Erythroblast (primary cell): Measurements from ENCODE around the gene PARP12.

Experiments
- DNase-seq, 2 experiments: peaks; one replicate each; lab custom pipeline; 2025; lab: John Stamatoyannopoulos, UW
- GATA1 ChIP-seq: IDR thresholded peaks from 2 replicates; pipeline ENCODE4 v1.6.1; 2011; ENCODE audit warnings: low read depth, mild to moderate bottlenecking, control low read depth, low read length, moderate library complexity
- POLR2A ChIP-seq: IDR thresholded peaks from 2 replicates; pipeline ENCODE4 v1.6.1; 2011; ENCODE audit warnings: mild to moderate bottlenecking, low read length

PARP12 gene

DNA sequence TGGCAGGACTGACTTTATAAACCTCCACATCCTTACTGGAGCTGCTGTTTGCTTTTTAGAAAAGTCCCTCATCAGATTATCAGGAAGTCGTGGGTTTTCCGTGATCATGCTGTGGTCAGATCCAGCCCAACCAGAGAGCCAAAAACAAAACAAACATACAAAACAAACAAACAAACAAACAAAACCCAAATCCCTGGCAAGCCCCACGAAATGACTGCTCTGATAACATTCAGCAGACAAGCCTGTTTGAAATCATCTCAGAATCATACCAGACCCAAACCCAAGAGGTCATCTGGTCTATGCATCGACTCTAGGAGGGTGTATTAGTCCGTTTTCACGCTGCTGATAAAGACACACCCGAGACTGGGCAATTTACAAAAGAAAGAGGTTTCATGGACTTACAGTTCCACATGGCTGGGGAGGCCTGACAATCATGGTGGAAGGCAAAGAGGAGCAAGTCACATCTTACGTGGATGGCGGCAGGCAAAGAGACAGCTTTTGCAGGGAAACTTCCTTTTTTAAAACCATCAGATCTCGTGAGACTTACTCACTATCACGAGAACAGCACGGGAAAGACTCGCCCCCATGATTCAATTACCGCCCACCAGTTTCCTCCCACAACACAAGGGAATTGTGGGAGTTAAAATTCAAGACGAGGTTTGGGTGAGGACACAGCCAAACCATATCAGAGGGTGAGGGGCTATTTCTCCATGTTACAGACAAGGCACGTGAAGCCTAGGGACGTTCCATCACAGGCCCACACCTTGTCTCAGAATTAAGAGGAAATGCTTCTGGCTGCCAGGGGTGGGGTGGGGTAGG, 85.7 kb downstream of the PARP12 start:
- TF ChIP-seq GATA1 (no peak), POLR2A (no peak)

GRCh38 chr7:139976055-139976837, 86.5 kb downstream of the PARP12 start:
- no peak for TF ChIP-seq POLR2A
- no peak for TF ChIP-seq GATA1
- no peak for DNase-seq

More for the DNA sequence above, 85.7 kb downstream of the PARP12 start:
- DNase-seq = no peak

GRCh38 chr7:139974179-139974811, 88.5 kb downstream of the PARP12 start:
- TF ChIP-seq GATA1 (no peak), POLR2A (no peak)
- DNase-seq = no peak
